ENCODE data around the gene ANO1. TPM values are rescaled to one million over a fixed set of nuclear protein-coding genes. Genes with fewer than 3 reads are reported as not detected.

The ANO1 gene
- total and polyA plus RNA-seq, 2 of the 8 experiments (the other 6 are each of a cell fraction or from before 2014, with no cell fraction given) = 4.7 to 5.0 TPM

- TF ChIP-seq ATF2 (IDR thresholded peaks at IDR 0.05; ENCODE audit: low read length) = no peak
- TF ChIP-seq SP4 (IDR thresholded peaks at IDR 0.05; ENCODE audit: low read length) = no peak
- no peak for TF ChIP-seq HDAC6 (IDR thresholded peaks at IDR 0.05; ENCODE audit: low read depth, low read length)
Observed at GRCh38 chr11:70108250-70108649, 30.1 kb downstream of the ANO1 start (continued).
